NCI-H2196 (cell line): ENCODE results near the gene TNFSF12.
A peak's percentile ranks its signal among the peaks of the same experiment; 100 is the strongest.

Experiments used
- DNase-seq: peaks from one replicate; lab custom pipeline; 2025; ENCODE audit not compliant: unreplicated experiment; lab: John Stamatoyannopoulos, UW

The TNFSF12 gene

GRCh38 chr17:7541074-7541621 is 7.7 kb upstream of the TNFSF12 start:
- DNase-seq: no peak

GRCh38 chr17:7544911-7545310 is 3.9 kb upstream of the TNFSF12 start:
- no peak for DNase-seq

- DNase-seq: no peak
Observed at GRCh38 chr17:7549401-7550055, 670 bp downstream of the TNFSF12 start.

GRCh38 chr17:7550344-7550743 is 1.5 kb downstream of the TNFSF12 start:
- DNase-seq: no peak

GRCh38 chr17:7551396-7551795 is 2.5 kb downstream of the TNFSF12 start:
- DNase-seq: no peak

- DNase-seq: no peak
Observed at GRCh38 chr17:7552621-7553051, 3.8 kb downstream of the TNFSF12 start.

- DNase-seq: no peak
Observed at GRCh38 chr17:7553356-7553755, 4.5 kb downstream of the TNFSF12 start.

GRCh38 chr17:7555320-7555948 is 6.6 kb downstream of the TNFSF12 start:
- DNase-seq: no peak

GRCh38 chr17:7556627-7557026 is 7.8 kb downstream of the TNFSF12 start:
- DNase-seq: no peak

GRCh38 chr17:7557147-7557764 is 8.4 kb downstream of the TNFSF12 start:
- DNase-seq: no peak

- peak; percentile 77 for DNase-seq
Observed at GRCh38 chr17:7557775-7558543, 9.1 kb downstream of the TNFSF12 start.

- no peak for DNase-seq
Observed at GRCh38 chr17:7558544-7559319, 9.9 kb downstream of the TNFSF12 start, which contains the start of gene TNFSF13. TNFSF13 (plus strand) TSS chr17:7558750; CDS start chr17:7559040, 290 bp downstream.

- no peak for DNase-seq
Observed at GRCh38 chr17:7559320-7560171, 10.7 kb downstream of the TNFSF12 start.

- no peak for DNase-seq
Observed at GRCh38 chr17:7560172-7561027, 11.5 kb downstream of the TNFSF12 start.

- peak; percentile 69 for DNase-seq
Observed at GRCh38 chr17:7561028-7561575, 12.2 kb downstream of the TNFSF12 start.

GRCh38 chr17:7561589-7562207 is 12.8 kb downstream of the TNFSF12 start, which contains the start of gene SENP3:
SENP3 (plus strand) TSS chr17:7561919; CDS start chr17:7563077, 1,158 bp downstream.
- DNase-seq: peak; percentile 82

- no peak for DNase-seq
Observed at GRCh38 chr17:7562208-7562605, 13.3 kb downstream of the TNFSF12 start.
